GM12873 (cell line): ENCODE data around the gene GRIK1.

Source experiments
- TF ChIP-seq, protein P1 (sequence below): IDR thresholded peaks from 2 replicates; pipeline ENCODE4 v1.5.1; 2012; ENCODE audit warnings: low read depth, mild to moderate bottlenecking, moderate library complexity, low read length, control low read depth; ENCODE audit not compliant: insufficient read depth; ENCODE audit errors: missing control alignments

GRIK1 gene

DNA sequence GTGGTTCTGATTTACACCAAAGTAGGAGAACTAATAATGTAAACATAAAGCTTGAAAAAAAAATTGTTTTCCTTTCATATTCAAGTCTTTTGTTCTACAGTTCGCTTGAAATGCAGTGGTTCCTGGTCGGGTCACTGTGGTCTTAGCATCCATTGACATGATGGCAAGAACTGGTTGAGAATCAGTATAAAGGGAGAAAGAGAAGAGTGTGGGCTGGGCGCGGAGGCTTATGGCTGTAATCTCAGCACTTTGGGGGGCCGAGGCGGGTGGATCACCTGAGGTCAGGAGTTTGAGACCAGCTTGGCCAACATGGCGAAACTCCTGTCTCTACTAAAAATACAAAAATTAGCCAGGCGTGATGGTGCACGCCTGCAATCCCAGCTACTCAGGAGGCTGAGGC, 390.2 kb downstream of the GRIK1 start:
- TF ChIP-seq, protein P1, sequence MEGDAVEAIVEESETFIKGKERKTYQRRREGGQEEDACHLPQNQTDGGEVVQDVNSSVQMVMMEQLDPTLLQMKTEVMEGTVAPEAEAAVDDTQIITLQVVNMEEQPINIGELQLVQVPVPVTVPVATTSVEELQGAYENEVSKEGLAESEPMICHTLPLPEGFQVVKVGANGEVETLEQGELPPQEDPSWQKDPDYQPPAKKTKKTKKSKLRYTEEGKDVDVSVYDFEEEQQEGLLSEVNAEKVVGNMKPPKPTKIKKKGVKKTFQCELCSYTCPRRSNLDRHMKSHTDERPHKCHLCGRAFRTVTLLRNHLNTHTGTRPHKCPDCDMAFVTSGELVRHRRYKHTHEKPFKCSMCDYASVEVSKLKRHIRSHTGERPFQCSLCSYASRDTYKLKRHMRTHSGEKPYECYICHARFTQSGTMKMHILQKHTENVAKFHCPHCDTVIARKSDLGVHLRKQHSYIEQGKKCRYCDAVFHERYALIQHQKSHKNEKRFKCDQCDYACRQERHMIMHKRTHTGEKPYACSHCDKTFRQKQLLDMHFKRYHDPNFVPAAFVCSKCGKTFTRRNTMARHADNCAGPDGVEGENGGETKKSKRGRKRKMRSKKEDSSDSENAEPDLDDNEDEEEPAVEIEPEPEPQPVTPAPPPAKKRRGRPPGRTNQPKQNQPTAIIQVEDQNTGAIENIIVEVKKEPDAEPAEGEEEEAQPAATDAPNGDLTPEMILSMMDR = no peak

DNA sequence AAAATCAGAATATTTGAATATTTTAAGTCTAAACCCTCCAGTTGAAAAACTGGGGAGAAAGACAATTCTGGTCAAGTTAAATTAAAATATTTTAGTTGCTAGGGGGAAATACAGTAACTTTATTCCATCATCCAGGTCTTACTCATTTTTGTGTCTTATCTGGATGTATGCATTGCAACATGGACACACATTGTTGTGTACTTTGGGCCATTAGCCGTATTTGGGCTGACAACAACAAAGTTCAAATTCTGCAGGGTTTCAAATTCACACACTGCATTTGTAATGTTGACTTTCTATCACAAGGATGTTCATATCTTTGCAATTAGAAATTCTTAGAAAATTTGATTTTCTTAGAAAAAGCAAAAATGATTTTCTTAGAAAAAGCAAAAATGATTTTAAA, 391.8 kb downstream of the GRIK1 start:
- TF ChIP-seq, protein P1 = no peak

DNA sequence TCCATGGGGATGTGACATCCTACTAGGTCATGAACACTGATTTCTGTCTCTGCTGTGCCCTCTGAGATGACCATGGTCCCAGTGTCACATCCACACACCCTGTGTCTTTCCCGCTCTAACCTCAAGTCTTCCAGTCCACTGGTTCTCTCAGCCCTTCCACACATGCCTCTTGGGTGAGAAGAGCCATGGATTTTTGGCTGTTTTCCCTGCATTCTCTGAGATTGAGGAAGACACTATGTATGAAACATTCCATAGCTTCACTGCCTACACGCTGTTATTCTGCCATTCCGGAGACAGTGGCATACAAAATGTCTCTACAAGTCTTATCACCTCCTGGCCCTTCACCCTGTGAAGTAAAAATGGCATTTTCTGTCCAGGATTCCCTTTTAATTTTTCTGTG, 393.7 kb downstream of the GRIK1 start:
- TF ChIP-seq, protein P1 = no peak

DNA sequence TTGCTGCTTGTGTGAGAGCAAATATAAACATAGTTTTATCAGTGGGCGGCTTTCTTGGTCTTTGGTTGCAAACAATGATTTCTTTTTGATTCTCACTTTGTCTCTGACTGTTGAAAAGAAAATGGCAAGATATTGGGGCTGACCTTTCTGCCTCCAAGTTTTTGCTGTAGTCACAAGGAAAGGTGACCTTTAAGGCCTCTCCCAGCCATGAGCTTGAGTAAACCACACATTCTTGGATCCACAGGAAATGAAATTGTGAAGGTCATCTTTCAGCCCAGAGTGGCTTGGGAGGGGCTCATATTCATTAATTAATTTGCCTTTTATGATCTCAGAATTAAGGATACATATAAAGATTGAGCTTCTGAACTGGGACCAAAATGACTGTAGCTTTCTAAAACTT, 399.5 kb downstream of the GRIK1 start:
- TF ChIP-seq, protein P1 = no peak

DNA sequence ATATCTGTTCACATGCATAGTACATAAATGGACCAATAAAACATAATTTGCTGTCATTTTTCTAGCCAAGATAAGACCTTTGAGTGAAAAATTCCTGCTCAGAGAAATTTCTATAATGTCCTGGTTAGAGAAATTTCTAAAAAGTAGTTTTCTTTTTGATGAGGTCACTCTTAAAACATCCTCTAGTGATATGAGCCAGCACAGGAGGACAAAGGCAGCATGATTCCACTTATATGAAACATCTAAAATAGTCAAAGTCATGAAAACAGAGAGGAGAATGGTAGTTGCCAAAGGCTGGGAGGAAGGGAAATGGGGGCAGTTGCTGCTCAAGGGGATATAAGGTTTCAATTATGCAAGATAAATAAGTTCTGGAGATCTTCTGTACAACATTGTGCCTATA, 401.7 kb downstream of the GRIK1 start:
- TF ChIP-seq, protein P1 = no peak

DNA sequence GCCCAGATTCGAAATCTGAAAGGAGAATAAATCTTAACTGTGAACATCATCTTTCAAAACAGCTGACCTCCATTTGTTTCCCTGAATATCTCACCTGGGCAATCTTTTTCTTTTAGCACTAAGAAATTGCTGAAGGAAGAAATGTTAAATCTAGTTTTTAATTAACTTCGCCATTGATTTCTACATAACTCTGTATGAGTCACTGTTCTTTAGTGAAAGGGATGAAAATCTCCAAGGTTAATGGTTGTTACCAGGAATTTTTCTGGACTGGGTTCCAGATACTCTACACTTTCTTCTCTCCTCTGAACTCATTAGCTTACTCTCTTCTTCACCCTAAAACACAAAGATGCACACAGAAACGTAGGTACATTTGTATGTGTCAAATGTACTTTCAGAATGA, 405.3 kb downstream of the GRIK1 start:
- TF ChIP-seq, protein P1 = no peak

DNA sequence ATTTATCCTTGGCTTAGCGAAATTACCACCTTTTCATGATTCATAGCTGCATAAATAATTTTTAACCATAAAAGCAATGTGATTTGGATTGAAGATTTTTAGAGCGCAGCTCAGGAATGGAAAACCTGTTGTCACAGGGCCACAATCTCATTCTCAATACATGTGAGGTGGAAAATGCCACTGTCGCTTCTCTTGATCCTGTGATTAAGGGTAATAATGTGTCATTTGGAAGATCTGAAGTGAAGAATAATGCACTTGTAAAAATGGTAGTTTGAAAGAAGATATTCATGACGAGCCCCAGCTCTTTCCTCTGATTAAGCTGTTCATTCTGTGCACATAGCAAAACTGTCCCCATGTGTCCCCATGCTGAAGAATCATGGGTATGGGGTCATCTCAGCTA, 410.7 kb downstream of the GRIK1 start:
- TF ChIP-seq, protein P1 = no peak
